ENCODE data around the gene UVRAG.

- TF ChIP-seq REST (IDR thresholded peaks at IDR 0.05), result no peak
- no peak for TF ChIP-seq CTCF (IDR thresholded peaks at IDR 0.05; ENCODE audit: low read depth, low read length, missing input control)
- TF ChIP-seq SP1 (IDR thresholded peaks at IDR 0.05), result no peak
- no peak for TF ChIP-seq TAF1 (conservative IDR thresholded peaks at IDR 0.05)
- TF ChIP-seq GABPA (IDR thresholded peaks at IDR 0.05 in 1 of 2, conservative IDR thresholded peaks at IDR 0.05 in 1 of 2), result no peak
- TF ChIP-seq FOXA2 (IDR thresholded peaks at IDR 0.05), result no peak
- no peak for TF ChIP-seq MAX (IDR thresholded peaks at IDR 0.05)
- TF ChIP-seq RAD21 (IDR thresholded peaks at IDR 0.05), result no peak
Observed at GRCh38 chr11:76131142-76131541, 316.1 kb downstream of the UVRAG start.
